NCI-H2227 (cell line): Measurements from ENCODE around the gene SLC40A1.

Experiments
- DNase-seq: peaks from one replicate; lab custom pipeline; 2025; ENCODE audit not compliant: unreplicated experiment; lab: John Stamatoyannopoulos, UW

Gene SLC40A1

GRCh38 chr2:189542145-189542882 lies 38.3 kb downstream of the SLC40A1 start:
- no peak for DNase-seq

- no peak for DNase-seq
Observed at GRCh38 chr2:189541591-189541990, 39.0 kb downstream of the SLC40A1 start.

GRCh38 chr2:189540551-189540950 lies 40.0 kb downstream of the SLC40A1 start:
- DNase-seq, result no peak

GRCh38 chr2:189538402-189538801 lies 42.2 kb downstream of the SLC40A1 start:
- DNase-seq, result no peak

- DNase-seq, result no peak
Observed at GRCh38 chr2:189536830-189537229, 43.8 kb downstream of the SLC40A1 start.

GRCh38 chr2:189534854-189535832 lies 45.4 kb downstream of the SLC40A1 start:
- DNase-seq, result no peak

GRCh38 chr2:189533288-189534035 lies 47.1 kb downstream of the SLC40A1 start:
- DNase-seq, result no peak

- no peak for DNase-seq
Observed at GRCh38 chr2:189530965-189531637, 49.5 kb downstream of the SLC40A1 start.

- no peak for DNase-seq
Observed at GRCh38 chr2:189528617-189529016, 52.0 kb downstream of the SLC40A1 start.

- DNase-seq, result no peak
Observed at GRCh38 chr2:189527812-189528592, 52.6 kb downstream of the SLC40A1 start.

- no peak for DNase-seq
Observed at GRCh38 chr2:189527041-189527750, 53.4 kb downstream of the SLC40A1 start.

GRCh38 chr2:189526241-189526640 lies 54.3 kb downstream of the SLC40A1 start:
- DNase-seq, result no peak

- no peak for DNase-seq
Observed at GRCh38 chr2:189524746-189525145, 55.8 kb downstream of the SLC40A1 start.

GRCh38 chr2:189522435-189523151 lies 58.0 kb downstream of the SLC40A1 start:
- no peak for DNase-seq

- no peak for DNase-seq
Observed at GRCh38 chr2:189521699-189522434, 58.7 kb downstream of the SLC40A1 start.

GRCh38 chr2:189519631-189520387 lies 60.8 kb downstream of the SLC40A1 start:
- DNase-seq, result no peak

GRCh38 chr2:189517847-189518535 lies 62.6 kb downstream of the SLC40A1 start:
- no peak for DNase-seq
